ENCODE measurements around the gene RBP3.

RBP3 gene

GRCh38 chr10:47366731-47367460 is 18.7 kb downstream of the RBP3 start:
- TF ChIP-seq, protein P1, sequence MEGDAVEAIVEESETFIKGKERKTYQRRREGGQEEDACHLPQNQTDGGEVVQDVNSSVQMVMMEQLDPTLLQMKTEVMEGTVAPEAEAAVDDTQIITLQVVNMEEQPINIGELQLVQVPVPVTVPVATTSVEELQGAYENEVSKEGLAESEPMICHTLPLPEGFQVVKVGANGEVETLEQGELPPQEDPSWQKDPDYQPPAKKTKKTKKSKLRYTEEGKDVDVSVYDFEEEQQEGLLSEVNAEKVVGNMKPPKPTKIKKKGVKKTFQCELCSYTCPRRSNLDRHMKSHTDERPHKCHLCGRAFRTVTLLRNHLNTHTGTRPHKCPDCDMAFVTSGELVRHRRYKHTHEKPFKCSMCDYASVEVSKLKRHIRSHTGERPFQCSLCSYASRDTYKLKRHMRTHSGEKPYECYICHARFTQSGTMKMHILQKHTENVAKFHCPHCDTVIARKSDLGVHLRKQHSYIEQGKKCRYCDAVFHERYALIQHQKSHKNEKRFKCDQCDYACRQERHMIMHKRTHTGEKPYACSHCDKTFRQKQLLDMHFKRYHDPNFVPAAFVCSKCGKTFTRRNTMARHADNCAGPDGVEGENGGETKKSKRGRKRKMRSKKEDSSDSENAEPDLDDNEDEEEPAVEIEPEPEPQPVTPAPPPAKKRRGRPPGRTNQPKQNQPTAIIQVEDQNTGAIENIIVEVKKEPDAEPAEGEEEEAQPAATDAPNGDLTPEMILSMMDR (IDR thresholded peaks at IDR 0.05; ENCODE audit: control extremely low read depth, extremely low read depth, low read depth, missing control alignments) = no peak
- DNase-seq (ENCODE audit: extremely low spot score) = no peak
- POLR2A ChIA-PET = no interaction called here
- CTCF ChIA-PET = interaction anchor here (1.0 kb wide), 1 partner anchor 26 kb away, joined by 3 read pairs; no protein-coding TSS in a partner anchor

DNA sequence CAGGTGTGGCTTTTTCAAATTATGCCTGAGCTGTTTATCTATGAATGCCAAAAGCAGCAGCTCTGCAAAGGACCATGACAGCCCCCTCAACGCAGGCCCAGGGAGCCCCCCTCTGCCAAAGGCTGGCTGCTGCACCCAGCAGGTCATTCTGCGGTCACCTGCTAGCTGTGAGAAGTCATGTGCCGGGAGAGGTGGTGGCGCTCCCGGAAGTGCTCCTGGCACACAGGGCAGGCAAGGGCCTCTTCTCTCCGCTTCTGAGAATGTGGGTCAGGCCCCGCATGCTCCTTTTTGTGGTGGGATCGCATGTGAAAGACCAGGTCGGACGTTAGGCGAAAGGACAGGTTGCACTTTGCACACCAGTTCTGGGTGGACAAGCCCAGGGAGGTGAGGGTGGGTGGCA is 19.5 kb downstream of the RBP3 start:
- no peak for DNase-seq (ENCODE audit: extremely low spot score)
- TF ChIP-seq, protein P1 (IDR thresholded peaks at IDR 0.05; ENCODE audit: control extremely low read depth, extremely low read depth, low read depth, missing control alignments) = no peak
- CTCF ChIA-PET = no interaction called here
- POLR2A ChIA-PET = no interaction called here

DNA sequence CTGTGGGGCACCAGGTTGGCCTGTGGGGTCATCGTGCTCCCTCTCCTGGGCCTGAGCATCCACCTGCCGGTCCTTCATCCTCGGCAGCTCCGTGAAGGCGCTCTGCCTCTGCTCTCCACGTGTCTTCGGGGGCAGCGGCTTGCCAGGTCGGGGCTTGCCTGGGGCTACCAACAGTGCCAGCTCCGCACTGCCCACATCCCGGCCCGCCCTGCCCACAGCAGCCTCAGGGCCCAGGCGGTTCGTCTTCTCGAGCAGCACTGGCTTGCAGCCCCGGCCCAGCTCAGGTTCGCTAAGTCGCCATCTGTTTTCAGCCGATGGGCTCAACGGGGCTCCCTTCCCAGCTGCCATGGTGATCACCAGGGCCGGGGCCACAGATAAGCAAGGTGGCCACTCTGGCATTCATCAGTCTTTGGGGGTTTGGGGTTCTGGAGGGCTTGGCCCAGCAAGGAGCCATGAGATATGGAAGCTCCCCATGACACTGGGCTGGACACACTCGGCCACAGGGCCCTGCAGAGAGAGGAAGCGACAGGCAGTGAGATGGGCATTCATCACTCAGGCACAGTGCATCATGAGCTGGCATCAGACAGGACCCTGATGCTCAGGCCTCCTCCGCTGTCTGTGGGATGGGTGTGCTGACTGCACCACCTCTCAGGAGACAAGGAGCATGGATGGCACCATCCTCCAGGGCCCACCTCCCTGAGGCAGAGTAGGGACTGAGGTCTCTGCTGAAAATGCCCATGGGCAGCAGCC is 20.4 kb downstream of the RBP3 start:
- CTCF ChIA-PET = interaction anchor here (1.3 kb wide), 1 partner anchor 28 kb away, joined by 6 read pairs; no protein-coding TSS in a partner anchor
- POLR2A ChIA-PET = no interaction called here
- DNase-seq (ENCODE audit: extremely low spot score) = no peak

DNA sequence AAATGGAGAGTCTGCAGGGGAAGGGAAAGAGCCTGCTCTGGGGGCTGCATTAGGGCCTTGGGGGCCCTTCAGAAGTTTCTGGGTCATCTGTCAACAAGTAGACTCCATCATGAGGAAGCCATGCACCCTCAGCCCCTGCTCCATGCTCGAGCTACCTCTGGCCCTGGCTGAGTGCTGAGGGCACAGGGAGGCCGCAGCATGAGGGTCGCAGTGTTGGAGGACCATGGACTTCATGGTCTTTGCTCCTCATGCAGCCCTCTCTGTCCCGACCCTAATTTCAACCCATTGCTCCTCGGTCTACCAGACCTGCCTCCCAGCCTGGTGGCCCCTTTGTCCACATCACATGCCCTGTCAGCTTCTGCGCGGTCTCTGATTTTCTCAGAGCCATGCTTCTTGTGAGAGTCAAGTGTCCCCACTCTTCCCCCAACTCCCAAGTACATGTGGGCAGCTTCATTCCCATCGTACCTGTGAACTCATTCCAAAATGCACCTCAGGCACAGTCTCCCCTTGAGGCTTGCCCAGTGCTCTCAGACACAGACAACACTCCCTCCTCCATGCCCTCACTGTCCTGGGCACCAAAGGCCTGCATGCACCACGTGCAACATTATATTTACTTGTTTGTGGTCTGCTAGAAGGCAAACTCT is 21.2 kb downstream of the RBP3 start:
- no peak for DNase-seq (ENCODE audit: extremely low spot score)
- TF ChIP-seq, protein P1 (IDR thresholded peaks at IDR 0.05; ENCODE audit: control extremely low read depth, extremely low read depth, low read depth, missing control alignments) = no peak
- POLR2A ChIA-PET = no interaction called here
- CTCF ChIA-PET = interaction anchor here (1.3 kb wide), 1 partner anchor 29 kb away, joined by 6 read pairs; no protein-coding TSS in a partner anchor

More for the DNA sequence above, 20.4 kb downstream of the RBP3 start:
- TF ChIP-seq, protein P1 (IDR thresholded peaks at IDR 0.05; ENCODE audit: control extremely low read depth, extremely low read depth, low read depth, missing control alignments) = no peak

- CTCF ChIA-PET = interaction anchor here (1.3 kb wide), 1 partner anchor 30 kb away, joined by 6 read pairs; no protein-coding TSS in a partner anchor
- POLR2A ChIA-PET = no interaction called here
- TF ChIP-seq, protein P1 (IDR thresholded peaks at IDR 0.05; ENCODE audit: control extremely low read depth, extremely low read depth, low read depth, missing control alignments) = no peak
- no peak for DNase-seq (ENCODE audit: extremely low spot score)
Measured at GRCh38 chr10:47370015-47370767, 22.0 kb downstream of the RBP3 start.

GRCh38 chr10:47370878-47371277 is 22.7 kb downstream of the RBP3 start:
- ChIA-PET CTCF (interaction anchor here (3.0 kb wide), 1 partner anchor 9 kb away, joined by 10 read pairs; no protein-coding TSS in a partner anchor), POLR2A (no interaction called here)
- TF ChIP-seq, protein P1 (IDR thresholded peaks at IDR 0.05; ENCODE audit: control extremely low read depth, extremely low read depth, low read depth, missing control alignments) = no peak
- no peak for DNase-seq (ENCODE audit: extremely low spot score)
